GM23248 (cell line): Measurements from ENCODE around the gene CHM. TPM values are rescaled to one million over a fixed set of nuclear protein-coding genes. Genes with fewer than 3 reads are reported as not detected.
"Not testable (repeated sequence)": the region's sequence is repeated elsewhere in the genome, so short reads cannot be mapped to it uniquely, and the experiment has no call there.

Experiments
- DNase-seq: peaks from one replicate; pipeline ENCODE4 v3.0.0-alpha.2; 2015
- H2AFZ ChIP-seq: fragments of 200-600 bp; sonication (generic); 2 replicates; pipeline ENCODE4 v1.6.1; 2016; ENCODE audit warnings: antibody characterized with exemption
- H3F3A ChIP-seq: fragments of 200-600 bp; sonication (generic); 2 replicates; pipeline ENCODE4 v1.6.1; 2016; ENCODE audit warnings: mild to moderate bottlenecking, antibody characterized with exemption, mixed run types; ENCODE audit not compliant: insufficient read depth
- H3K27ac ChIP-seq: fragments of 200-600 bp; sonication (generic); 2 replicates; pipeline ENCODE4 v1.5.1; 2016; ENCODE audit warnings: mild to moderate bottlenecking
- H3K27me3 ChIP-seq: fragments of 200-600 bp; sonication (generic); replicated peaks from 2 replicates; pipeline ENCODE4 v1.6.1; 2016; ENCODE audit warnings: mild to moderate bottlenecking; ENCODE audit not compliant: insufficient read depth
- H3K36me3 ChIP-seq: fragments of 200-600 bp; sonication (generic); 2 replicates; pipeline ENCODE4 v1.6.1; 2016; ENCODE audit warnings: low read depth, mild to moderate bottlenecking
- H3K4me1 ChIP-seq: fragments of 200-600 bp; sonication (generic); 2 replicates; pipeline ENCODE4 v1.6.1; 2016; ENCODE audit warnings: mild to moderate bottlenecking; ENCODE audit not compliant: insufficient read depth
- H3K4me2 ChIP-seq: fragments of 200-600 bp; sonication (generic); one replicate; pipeline ENCODE4 v1.6.1; 2016; ENCODE audit warnings: mild to moderate bottlenecking; ENCODE audit not compliant: unreplicated experiment
- H3K4me3 ChIP-seq: fragments of 200-600 bp; sonication (generic); 2 replicates; pipeline ENCODE4 v1.5.1; 2016; ENCODE audit warnings: mild to moderate bottlenecking
- H3K79me2 ChIP-seq: fragments of 200-600 bp; sonication (generic); 2 replicates; pipeline ENCODE4 v1.6.1; 2016; ENCODE audit warnings: mild to moderate bottlenecking; ENCODE audit not compliant: insufficient read depth
- H3K9ac ChIP-seq: fragments of 200-600 bp; sonication (generic); 2 replicates; pipeline ENCODE4 v1.6.1; 2016; ENCODE audit warnings: mild to moderate bottlenecking
- H3K9me2 ChIP-seq: fragments of 200-600 bp; sonication (generic); 2 replicates; pipeline ENCODE4 v1.6.1; 2016; ENCODE audit warnings: mixed run types, mild to moderate bottlenecking, moderate library complexity; ENCODE audit not compliant: insufficient read depth
- H3K9me3 ChIP-seq: fragments of 200-600 bp; sonication (generic); one replicate; pipeline ENCODE4 v1.6.1; 2017; ENCODE audit warnings: low read depth
- H4K20me1 ChIP-seq: fragments of 200-600 bp; sonication (generic); 2 replicates; pipeline ENCODE4 v1.6.0; 2016; ENCODE audit not compliant: insufficient read depth
- EZH2 ChIP-seq: fragments of 200-600 bp; sonication (generic); IDR thresholded peaks from 2 replicates; pipeline ENCODE4 v1.6.1; 2018; ENCODE audit warnings: antibody characterized with exemption, mild to moderate bottlenecking; ENCODE audit not compliant: insufficient read depth, poor library complexity, severe bottlenecking
- EZH2phosphoT487 ChIP-seq: fragments of 200-600 bp; sonication (generic); IDR thresholded peaks from 2 replicates; pipeline ENCODE4 v1.6.1; 2018; ENCODE audit warnings: antibody characterized with exemption, moderate library complexity, mild to moderate bottlenecking, low read depth; ENCODE audit not compliant: insufficient read depth
- WGBS, 2 experiments: methylation state at CpG; one replicate each; pipeline ENCODE4 v1.1.6; 2015 to 2017; ENCODE audit warnings: low lambda C conversion rate in 2 of 2, low coverage in 1 of 2; ENCODE audit errors: missing lambda C conversion rate in 2 of 2; 5-methylcytosine and 5-hydroxymethylcytosine counted together
- in situ Hi-C: fragments of 300-500 bp; cut with MboI; formaldehyde crosslinking; loops from 2 replicates; pipeline ENCODE4 v1.15.0; 2020
- polyA plus RNA-seq: library from polyadenylated mRNA; unstranded; fragments of >200 nt; fragmentation: Nextera tagmentation; extraction: Ambion mirVana; gene quantifications from 2 replicates; pipeline ENCODE4 v1.2.1, GENCODE V29; 2016
- total RNA-seq: library from RNA; depleted of rRNA; stranded (reverse); fragments of >200 nt; shearing (Covaris generic); gene quantifications from 2 replicates; pipeline ENCODE4 v1.2.3, GENCODE V29; 2014

Gene CHM
- total and polyA plus RNA-seq, 2 experiments from 2014 or later, result 15.2 to 19.8 TPM

- Histone ChIP-seq H3K27me3 (no peaks in the 10 kb centered on the region), H3K4me1 (no peaks in the 10 kb centered on the region), H3K4me2 (no peak overlapping the region), H4K20me1 (no peaks in the 10 kb centered on the region), H3K4me3 (no peak overlapping the region), H3K9me2 (no peaks in the 10 kb centered on the region), H3K9me3 (no peaks in the 10 kb centered on the region), H3K9ac (no peak overlapping the region), H3K27ac (no peak overlapping the region), H3F3A (no peaks in the 10 kb centered on the region), H2AFZ (no peak overlapping the region), H3K79me2 (peaks cover 5% of the 10 kb centered on the region; the same call in 1 of the 2 replicates), H3K36me3 (no peaks in the 10 kb centered on the region)
- in situ Hi-C loops, result no loop called here
- DNase-seq, result no peak
- TF ChIP-seq EZH2phosphoT487 (no peak), EZH2 (no peak)
- 98 to 100% methylated on average over 3 of the region's 3 CpGs for WGBS, 2 experiments
Measured at GRCh38 chrX:85977218-85977617, 70.1 kb downstream of the CHM start.

GRCh38 chrX:85972351-85972750 lies 75.0 kb downstream of the CHM start:
- H3K27me3 ChIP-seq, in situ Hi-C loops, H3K9me2 ChIP-seq, H3K4me3 ChIP-seq, H3K4me2 ChIP-seq, H3K9me3 ChIP-seq, H3K9ac ChIP-seq, H2AFZ ChIP-seq, H3F3A ChIP-seq, H4K20me1 ChIP-seq, H3K36me3 ChIP-seq, H3K4me1 ChIP-seq, DNase-seq, H3K79me2 ChIP-seq, H3K27ac ChIP-seq: not testable (repeated sequence)
- 92% methylated on average over 13 of the region's 33 CpGs; no CpG with 5 or more reads in 1 of the 2 experiments for WGBS, 2 experiments

- WGBS, 2 experiments, result 98 to 100% methylated on average over 2 of the region's 2 CpGs
- H3K27me3 ChIP-seq, result no peaks in the 10 kb centered on the region
- H3K79me2 ChIP-seq, result no peaks in the 10 kb centered on the region
- no peak overlapping the region for H3K4me2 ChIP-seq
- H3K9me2 ChIP-seq, result no peaks in the 10 kb centered on the region
- H3K9me3 ChIP-seq, result no peaks in the 10 kb centered on the region
- in situ Hi-C loops, result no loop called here
- H3K9ac ChIP-seq, result no peak overlapping the region
- no peaks in the 10 kb centered on the region for H3K4me1 ChIP-seq
- no peaks in the 10 kb centered on the region for H4K20me1 ChIP-seq
- DNase-seq, result peak; percentile 2
- peaks cover 11% of the 10 kb centered on the region; the same call in 1 of the 2 replicates for H3F3A ChIP-seq
- no peaks in the 10 kb centered on the region for H3K36me3 ChIP-seq
- no peak overlapping the region for H2AFZ ChIP-seq
- H3K27ac ChIP-seq, result no peak overlapping the region
- TF ChIP-seq EZH2 (no peak), EZH2phosphoT487 (no peak)
- H3K4me3 ChIP-seq, result no peak overlapping the region
Measured at GRCh38 chrX:85964744-85965143, 82.6 kb downstream of the CHM start.

- 25 to 34% methylated on average over 5 of the region's 5 CpGs for WGBS, 2 experiments
- TF ChIP-seq EZH2 (no peak), EZH2phosphoT487 (no peak)
- Histone ChIP-seq H3K9me2 (no peaks in the 10 kb centered on the region), H3K27ac (no peak overlapping the region), H3K36me3 (no peaks in the 10 kb centered on the region), H3K9me3 (no peaks in the 10 kb centered on the region), H3K27me3 (no peaks in the 10 kb centered on the region), H2AFZ (no peak overlapping the region), H3F3A (peaks cover 11% of the 10 kb centered on the region; the same call in 1 of the 2 replicates), H4K20me1 (no peaks in the 10 kb centered on the region), H3K4me3 (no peak overlapping the region), H3K4me1 (no peaks in the 10 kb centered on the region), H3K9ac (no peak overlapping the region), H3K79me2 (no peaks in the 10 kb centered on the region), H3K4me2 (peak overlapping the region; percentile 42)
- in situ Hi-C loops, result no loop called here
- DNase-seq, result peak; percentile 77
Measured at GRCh38 chrX:85963736-85964135, 83.6 kb downstream of the CHM start.

- no peak overlapping the region for H3K27ac ChIP-seq
- H3K79me2 ChIP-seq, result no peaks in the 10 kb centered on the region
- no peaks in the 10 kb centered on the region for H3K9me2 ChIP-seq
- no peaks in the 10 kb centered on the region for H3K4me1 ChIP-seq
- no peaks in the 10 kb centered on the region for H4K20me1 ChIP-seq
- in situ Hi-C loops, result no loop called here
- no peak overlapping the region for H2AFZ ChIP-seq
- no peak overlapping the region for H3K4me2 ChIP-seq
- H3K9ac ChIP-seq, result no peak overlapping the region
- H3K36me3 ChIP-seq, result no peaks in the 10 kb centered on the region; the same call in 1 of the 2 replicates
- WGBS, 2 experiments, result 63 to 67% methylated on average over 3 of the region's 3 CpGs
- no peaks in the 10 kb centered on the region for H3F3A ChIP-seq
- no peak for TF ChIP-seq EZH2
- TF ChIP-seq EZH2phosphoT487, result no peak
- H3K27me3 ChIP-seq, result no peaks in the 10 kb centered on the region
- H3K9me3 ChIP-seq, result no peaks in the 10 kb centered on the region
- DNase-seq, result no peak
- no peak overlapping the region for H3K4me3 ChIP-seq
Measured at GRCh38 chrX:85955510-85955909, 91.8 kb downstream of the CHM start.

DNA sequence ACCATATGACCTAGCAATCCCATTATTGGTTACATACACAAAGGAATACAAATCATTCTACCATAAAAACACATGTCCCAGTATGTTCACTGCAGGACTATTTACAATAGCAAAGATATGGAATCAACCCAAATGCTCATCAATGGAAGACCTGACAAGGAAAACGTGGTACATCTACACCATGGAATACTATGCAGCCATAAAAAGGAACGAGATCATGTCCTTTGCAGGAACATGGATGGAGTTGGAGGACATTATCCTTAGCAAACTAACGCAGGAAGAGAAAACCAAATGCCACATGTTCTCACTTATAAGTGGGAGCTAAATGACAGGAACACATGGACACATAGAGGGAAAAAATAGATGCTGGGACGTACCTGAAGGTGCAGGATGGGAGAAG lies 102.6 kb downstream of the CHM start:
- H3K4me2 ChIP-seq, H3K4me3 ChIP-seq, H3K36me3 ChIP-seq, H2AFZ ChIP-seq, H3K9me2 ChIP-seq, H3K4me1 ChIP-seq, H4K20me1 ChIP-seq, H3F3A ChIP-seq, DNase-seq, H3K9me3 ChIP-seq, H3K9ac ChIP-seq, in situ Hi-C loops, H3K79me2 ChIP-seq, H3K27ac ChIP-seq, H3K27me3 ChIP-seq: not testable (repeated sequence)
- 69 to 73% methylated on average over 4 of the region's 4 CpGs for WGBS, 2 experiments
